H7 (cell line): ENCODE measurements around the gene IL2RA. TPM values are rescaled to one million over a fixed set of nuclear protein-coding genes. Genes with fewer than 3 reads are reported as not detected.
A peak's percentile ranks its signal among the peaks of the same experiment; 100 is the strongest.

Source experiments
- DNase-seq: peaks from one replicate; pipeline ENCODE4 v3.0.0; 2012
- H3K27me3 ChIP-seq: 2 replicates; pipeline ENCODE4 v1.6.0; 2011; ENCODE audit warnings: mild to moderate bottlenecking, low read length; ENCODE audit not compliant: control insufficient read depth, insufficient read depth
- H3K36me3 ChIP-seq: replicated peaks from 2 replicates; pipeline ENCODE4 v1.5.1; 2011; ENCODE audit warnings: low read length; ENCODE audit not compliant: control insufficient read depth, insufficient read depth
- H3K4me3 ChIP-seq: 2 replicates; pipeline ENCODE4 v1.5.1; 2011; ENCODE audit warnings: low read depth, mild to moderate bottlenecking, control low read depth, low read length, moderate library complexity; ENCODE audit not compliant: insufficient read depth
- total RNA-seq: library from RNA; depleted of rRNA; stranded (reverse); fragments of >200 nt; shearing (Covaris generic); gene quantifications from 2 replicates; pipeline ENCODE4 v1.2.3, GENCODE V29; 2014

IL2RA gene
- total RNA-seq, 1 experiment from 2014 or later = not detected

GRCh38 chr10:6055929-6056328 lies 6.2 kb downstream of the IL2RA start:
- DNase-seq = no peak
- Histone ChIP-seq H3K27me3 (no peaks in the 10 kb centered on the region), H3K36me3 (no peaks in the 10 kb centered on the region), H3K4me3 (no peak overlapping the region)

DNA sequence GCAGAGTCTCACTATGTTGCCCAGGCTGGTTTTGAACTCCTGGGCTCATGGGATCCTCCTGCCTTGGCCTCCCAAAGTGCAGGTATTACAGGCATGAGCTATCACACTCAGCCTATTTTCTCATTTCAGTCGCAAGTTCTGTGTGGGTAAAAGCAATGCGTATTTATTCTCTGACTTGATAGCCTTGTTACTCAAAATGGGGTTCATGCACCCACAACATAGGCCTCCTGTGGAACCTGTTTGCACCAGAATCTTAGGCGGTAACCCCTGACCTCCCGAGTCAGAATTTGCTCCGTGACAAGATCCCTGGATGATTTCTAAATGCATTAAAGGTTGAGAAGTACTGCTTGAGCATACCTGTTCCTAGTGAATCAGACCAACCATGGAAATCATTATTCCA lies 7.3 kb downstream of the IL2RA start:
- Histone ChIP-seq H3K27me3 (no peaks in the 10 kb centered on the region), H3K4me3 (no peak overlapping the region), H3K36me3 (no peaks in the 10 kb centered on the region)
- no peak for DNase-seq

GRCh38 chr10:6053816-6054631 lies 8.1 kb downstream of the IL2RA start:
- Histone ChIP-seq H3K36me3 (no peaks in the 10 kb centered on the region), H3K4me3 (no peak overlapping the region), H3K27me3 (no peaks in the 10 kb centered on the region)
- no peak for DNase-seq

- H3K27me3 ChIP-seq = no peaks in the 10 kb centered on the region
- DNase-seq = no peak
- no peaks in the 10 kb centered on the region for H3K36me3 ChIP-seq
- no peak overlapping the region for H3K4me3 ChIP-seq
These were observed 8.9 kb downstream of the IL2RA start for GRCh38 chr10:6053303-6053702.

DNA sequence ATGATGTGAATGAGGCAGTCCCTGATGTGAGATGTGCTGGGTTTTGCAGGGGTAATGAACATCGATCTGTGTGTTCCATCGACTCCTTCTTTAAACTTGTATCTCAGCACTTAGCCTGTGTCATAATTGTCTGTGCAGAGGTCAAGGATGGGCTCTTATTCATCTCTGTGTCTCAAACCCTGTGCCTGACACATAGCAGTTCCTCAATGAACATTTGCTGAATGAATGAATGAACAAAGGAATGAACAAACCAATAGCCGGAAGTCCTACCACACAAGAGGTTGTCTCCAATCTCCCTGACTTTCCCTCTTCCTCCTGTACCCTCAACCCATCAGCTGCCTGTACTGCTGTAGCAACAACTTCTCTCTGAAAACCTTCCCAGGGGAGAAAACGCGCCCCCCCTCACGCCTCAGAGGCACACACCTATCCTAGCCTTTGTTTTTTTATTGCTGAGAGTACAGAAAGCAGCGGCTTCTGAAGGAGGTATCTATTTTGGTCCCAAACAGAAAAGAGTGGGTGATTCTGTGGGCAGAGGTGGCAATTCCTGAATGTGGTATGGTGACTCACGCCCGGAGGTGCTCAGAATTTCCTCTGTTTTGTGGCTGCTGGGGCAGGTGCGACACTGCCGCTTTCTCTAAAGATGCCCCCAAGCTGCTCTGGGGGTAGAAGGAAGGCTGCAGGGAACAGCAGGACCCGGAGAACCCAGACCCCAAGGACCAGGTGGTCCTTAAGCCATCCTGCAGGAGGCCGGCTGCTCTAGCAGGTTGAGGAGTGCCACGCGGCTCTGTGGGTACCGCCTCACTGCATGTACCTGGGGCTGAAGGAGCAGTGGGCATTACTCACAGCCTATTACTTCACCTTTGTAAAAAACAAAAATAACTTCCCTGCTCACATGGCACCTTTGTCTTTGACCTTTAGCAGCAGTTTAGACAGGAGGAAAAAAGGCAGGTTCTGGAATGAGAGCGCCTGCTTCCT lies 9.6 kb downstream of the IL2RA start:
- Histone ChIP-seq H3K36me3 (no peaks in the 10 kb centered on the region), H3K27me3 (no peaks in the 10 kb centered on the region), H3K4me3 (no peak overlapping the region)
- no peak for DNase-seq

DNA sequence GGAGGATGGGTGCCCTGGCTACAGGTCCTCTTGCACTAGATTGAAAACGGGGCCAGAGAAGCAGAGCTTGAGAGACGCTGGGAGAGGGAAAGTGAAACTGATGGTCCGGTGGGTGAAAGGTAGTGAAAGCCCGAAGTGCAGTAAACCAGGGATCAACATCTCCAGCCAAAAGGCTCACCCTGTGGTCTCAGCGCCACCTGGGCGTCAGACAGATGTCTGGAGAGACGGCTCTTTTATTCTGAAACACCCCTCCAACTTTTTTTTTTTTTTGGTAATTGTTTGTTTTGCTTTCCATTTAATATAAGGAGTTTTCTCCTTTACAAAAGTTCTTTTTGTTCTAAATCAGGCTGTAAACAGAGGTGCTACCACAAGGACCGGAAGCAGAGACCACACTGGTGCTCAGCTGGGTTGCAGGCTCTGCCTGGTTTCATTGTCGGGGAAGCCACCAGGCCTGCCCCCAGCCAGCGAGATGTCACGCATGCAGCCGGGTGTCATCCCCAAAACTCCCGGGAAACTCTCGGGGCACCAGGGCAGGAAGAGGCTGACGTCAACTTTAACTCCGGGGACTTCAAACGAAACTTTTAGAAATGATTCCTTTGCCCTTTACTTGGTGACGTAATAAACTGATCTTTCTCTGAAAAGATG lies 11.2 kb downstream of the IL2RA start:
- peak; percentile 53 for DNase-seq
- Histone ChIP-seq H3K4me3 (no peak overlapping the region), H3K36me3 (no peaks in the 10 kb centered on the region), H3K27me3 (no peaks in the 10 kb centered on the region)

DNA sequence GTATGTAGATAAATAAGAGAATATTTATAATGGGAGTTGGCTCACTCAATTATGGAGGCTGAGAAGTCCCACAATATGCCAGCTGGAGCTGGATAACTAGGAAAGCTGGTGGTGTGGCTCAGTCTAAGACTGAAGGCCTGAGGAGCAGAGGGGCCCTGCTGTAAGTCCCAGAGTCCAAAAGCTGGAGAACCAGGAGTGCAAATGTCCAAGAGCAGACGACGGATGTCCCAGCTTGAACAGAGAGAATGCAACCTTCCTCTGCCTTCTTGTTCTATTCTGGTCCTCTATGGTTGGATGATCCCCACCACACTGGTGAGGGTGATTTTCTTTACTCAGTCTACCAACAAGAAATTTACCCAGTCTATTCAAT lies 13.2 kb downstream of the IL2RA start:
- DNase-seq = no peak
- Histone ChIP-seq H3K36me3 (no peaks in the 10 kb centered on the region), H3K27me3 (no peaks in the 10 kb centered on the region), H3K4me3 (no peak overlapping the region)

DNA sequence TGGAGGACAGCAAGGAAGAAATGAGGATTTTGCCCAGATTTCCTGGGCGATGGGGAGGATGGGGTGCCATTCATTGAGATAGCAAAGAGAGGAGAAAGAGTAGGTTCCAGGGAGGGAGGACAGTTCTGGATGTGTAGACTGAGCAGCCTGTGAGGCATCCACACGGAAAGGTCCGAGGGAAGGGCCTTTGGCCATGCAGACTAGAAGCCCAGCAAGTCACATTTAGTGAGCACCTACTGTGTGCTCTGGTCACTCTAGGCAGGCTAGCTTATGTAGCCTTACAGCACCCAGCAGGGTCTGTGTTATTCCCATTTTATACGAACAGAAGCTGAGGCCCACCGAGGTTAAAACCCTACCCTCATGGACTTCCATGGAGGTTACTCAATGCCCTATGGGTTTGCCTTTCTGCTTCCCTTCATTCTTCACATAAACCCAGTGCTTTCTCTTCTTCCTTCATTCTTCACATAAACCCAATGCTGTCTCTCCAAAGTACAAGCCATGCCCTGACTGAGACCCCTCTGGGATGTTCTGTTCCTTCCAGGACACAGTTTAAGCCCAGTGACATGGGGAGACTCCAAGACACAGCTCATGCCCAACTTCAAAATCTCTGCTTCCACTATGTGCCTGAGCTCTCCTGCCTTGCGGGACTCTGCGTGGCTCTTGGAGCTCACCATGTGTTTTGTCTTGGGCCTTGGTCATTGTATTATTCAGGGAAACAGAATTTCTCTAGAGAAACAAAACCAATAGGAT lies 13.7 kb downstream of the IL2RA start:
- no peaks in the 10 kb centered on the region for H3K27me3 ChIP-seq
- H3K4me3 ChIP-seq = no peak overlapping the region
- H3K36me3 ChIP-seq = no peaks in the 10 kb centered on the region
- no peak for DNase-seq

- H3K4me3 ChIP-seq = no peak overlapping the region
- no peak for DNase-seq
- no peaks in the 10 kb centered on the region for H3K27me3 ChIP-seq
- no peaks in the 10 kb centered on the region for H3K36me3 ChIP-seq
These were observed 14.3 kb downstream of the IL2RA start for GRCh38 chr10:6047847-6048246.

GRCh38 chr10:6046773-6047611 lies 15.2 kb downstream of the IL2RA start:
- DNase-seq = no peak
- H3K4me3 ChIP-seq = no peak overlapping the region
- H3K27me3 ChIP-seq = no peaks in the 10 kb centered on the region
- no peaks in the 10 kb centered on the region for H3K36me3 ChIP-seq

DNA sequence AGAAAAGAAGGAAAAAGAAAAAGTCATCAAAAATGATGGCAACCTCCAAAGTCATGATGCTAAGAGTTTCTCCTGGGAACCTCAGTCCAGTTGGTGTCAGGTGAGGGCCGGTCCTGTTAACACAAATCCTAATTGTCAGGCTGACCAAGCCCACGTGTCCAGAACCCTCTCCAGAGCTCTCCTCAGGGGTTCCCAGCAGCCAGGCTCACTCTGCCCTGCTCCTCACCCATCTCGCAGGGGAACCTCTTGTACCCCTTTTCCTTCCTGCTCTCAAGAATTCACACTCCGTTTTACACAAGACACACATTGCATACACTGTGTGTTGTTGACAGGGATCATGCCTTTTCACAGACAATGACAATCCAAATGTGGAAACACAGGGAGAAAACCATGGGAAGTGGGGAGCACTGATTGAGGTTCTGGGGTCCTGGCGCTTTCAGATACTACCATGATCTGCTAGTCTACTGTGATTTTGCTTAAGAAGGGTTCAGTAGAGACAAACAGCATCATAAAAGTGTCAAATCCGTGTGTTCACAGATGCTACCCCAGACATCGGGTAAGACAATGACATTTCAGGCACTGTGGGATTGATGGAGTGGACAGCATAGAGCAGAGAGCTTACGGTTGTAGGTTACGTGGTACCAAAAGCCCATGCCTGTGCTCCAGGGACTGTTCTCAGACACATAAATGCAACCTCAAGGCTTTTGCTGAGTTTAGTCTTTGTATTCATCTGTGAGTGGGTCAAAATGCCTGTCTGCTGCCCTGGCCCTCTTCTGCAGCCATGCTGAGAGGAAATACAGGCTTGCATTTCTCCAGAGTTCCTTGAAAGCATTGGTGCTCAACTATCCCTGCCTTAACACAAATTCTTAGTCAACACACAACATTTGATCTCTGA lies 16.0 kb downstream of the IL2RA start:
- no peak for DNase-seq

DNA sequence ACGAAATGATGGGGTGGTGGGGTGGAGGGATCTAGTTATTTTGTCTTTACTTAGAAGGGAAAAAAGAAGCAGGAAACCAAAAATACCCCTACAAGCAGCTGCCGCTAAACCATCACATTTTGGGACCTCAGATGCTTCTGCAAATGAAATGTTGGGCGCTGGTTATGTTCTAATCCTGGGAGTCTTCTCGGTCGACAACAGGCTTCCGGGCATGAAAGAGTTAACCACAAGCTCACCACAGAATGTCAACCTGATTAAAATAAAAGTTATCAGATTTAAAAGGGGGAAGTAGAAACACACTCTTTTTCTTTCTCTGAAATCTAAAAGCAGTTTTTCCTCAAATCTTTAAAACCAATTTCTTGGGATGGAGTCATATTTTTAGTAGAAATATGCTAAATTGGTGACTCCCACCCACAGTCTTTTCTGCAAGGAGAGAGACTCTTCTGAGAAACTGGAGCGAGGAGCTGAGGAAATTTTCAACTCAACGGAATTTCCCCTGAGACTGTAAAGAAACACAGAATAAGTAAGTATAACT lies 16.8 kb downstream of the IL2RA start:
- H3K27me3 ChIP-seq = no peaks in the 10 kb centered on the region
- no peak overlapping the region for H3K4me3 ChIP-seq
- no peak for DNase-seq
- H3K36me3 ChIP-seq = no peaks in the 10 kb centered on the region

More for the DNA sequence above, 16.0 kb downstream of the IL2RA start:
- Histone ChIP-seq H3K36me3 (no peaks in the 10 kb centered on the region), H3K27me3 (no peaks in the 10 kb centered on the region), H3K4me3 (no peak overlapping the region)
